ENCODE data around the gene NOC3L.

GRCh38 chr10:94361171-94361794, 1.5 kb downstream of the NOC3L start:
- TF ChIP-seq CTCF (IDR thresholded peaks at IDR 0.05; ENCODE audit: insufficient read depth, low read depth, low read length) = no peak
- no peak for TF ChIP-seq EZH2 (IDR thresholded peaks at IDR 0.05; ENCODE audit: insufficient read depth, low read length)
